HG03025 (cell line): Measurements from ENCODE around the gene MRPL23.

Experiments
- ATAC-seq: cut with Tn5 transposase; IDR thresholded peaks from one replicate; pipeline ENCODE4 v1.9.1; 2021; ENCODE audit warnings: mild to moderate bottlenecking, moderate library complexity; ENCODE audit not compliant: unreplicated experiment, low FRiP score

The MRPL23 gene

GRCh38 chr11:1988174-1988573 lies 41.0 kb downstream of the MRPL23 start:
- no peak for ATAC-seq

- no peak for ATAC-seq
Measured at GRCh38 chr11:1988667-1989317, 41.7 kb downstream of the MRPL23 start.

GRCh38 chr11:1989953-1990352 lies 42.8 kb downstream of the MRPL23 start:
- no peak for ATAC-seq

GRCh38 chr11:1990872-1991578 lies 43.9 kb downstream of the MRPL23 start:
- ATAC-seq = no peak

GRCh38 chr11:1992111-1992510 lies 45.0 kb downstream of the MRPL23 start:
- ATAC-seq = no peak

GRCh38 chr11:1994121-1994520 lies 47.0 kb downstream of the MRPL23 start:
- no peak for ATAC-seq

- ATAC-seq = no peak
Measured at GRCh38 chr11:1997755-1998154, 50.6 kb downstream of the MRPL23 start, which contains the start of gene H19. H19 (minus strand) TSS chr11:1997842.

- ATAC-seq = no peak
Measured at GRCh38 chr11:1998290-1998689, 51.2 kb downstream of the MRPL23 start.

GRCh38 chr11:1998861-1999260 lies 51.7 kb downstream of the MRPL23 start:
- no peak for ATAC-seq

GRCh38 chr11:2002042-2002776 lies 55.1 kb downstream of the MRPL23 start:
- no peak for ATAC-seq

GRCh38 chr11:2002807-2003206 lies 55.7 kb downstream of the MRPL23 start:
- no peak for ATAC-seq

- ATAC-seq = no peak
Measured at GRCh38 chr11:2004466-2004865, 57.3 kb downstream of the MRPL23 start.
